ENCODE measurements around the gene EPHB6. TPM values are rescaled to one million over a fixed set of nuclear protein-coding genes. Genes with fewer than 3 reads are reported as not detected.

The EPHB6 gene
- total RNA-seq, 2 experiments from 2014 or later: 9.0 to 10.0 TPM

DNA sequence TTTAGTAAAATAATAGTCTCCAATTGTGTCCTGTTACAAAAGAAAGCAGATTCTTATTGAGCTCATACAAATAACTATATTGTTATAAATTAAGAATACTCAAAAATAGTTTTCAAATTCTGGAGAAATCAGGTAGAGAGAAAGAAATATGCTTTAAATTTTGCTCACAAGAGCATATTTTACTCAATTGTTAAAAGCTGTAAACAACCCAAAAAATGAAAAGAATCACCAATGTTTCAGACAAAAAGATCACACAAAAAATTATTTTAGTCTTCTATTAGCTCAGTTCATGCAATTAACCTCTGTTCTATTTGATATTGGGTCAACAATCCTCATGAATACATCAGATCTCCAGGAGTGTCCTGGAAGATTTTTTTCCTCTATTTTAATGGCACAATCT, 49.3 kb downstream of the EPHB6 start:
- Mint-ChIP-seq H3K27ac (no peak overlapping the region), H3K4me3 (no peak overlapping the region), H3K4me1 (no peaks in the 10 kb centered on the region), H3K27me3 (no peaks in the 10 kb centered on the region), H3K9me3 (peaks cover 1% of the 10 kb centered on the region), H3K36me3 (peaks cover 1% of the 10 kb centered on the region)
- no peak for DNase-seq

DNA sequence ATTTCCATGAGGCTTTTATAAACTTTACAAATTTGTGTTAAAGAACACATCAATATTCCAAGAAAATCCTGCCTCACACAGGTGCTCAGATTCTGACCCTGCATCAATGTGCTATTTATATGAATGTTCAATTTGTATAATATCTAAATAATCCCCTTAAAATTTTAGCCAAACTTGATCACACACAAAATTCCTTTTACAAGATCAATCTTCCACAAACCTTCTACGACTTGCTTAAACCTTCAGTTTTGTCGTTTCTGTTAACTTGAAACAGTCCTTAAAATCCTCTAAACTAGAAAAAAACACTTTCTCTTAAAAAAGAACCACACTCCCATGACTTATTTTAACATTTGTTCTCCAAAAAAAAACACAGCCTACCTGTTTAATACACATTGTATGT, 50.9 kb downstream of the EPHB6 start:
- Mint-ChIP-seq H3K27ac (no peak overlapping the region), H3K27me3 (peaks cover 3% of the 10 kb centered on the region), H3K9me3 (peaks cover 1% of the 10 kb centered on the region), H3K4me1 (no peaks in the 10 kb centered on the region), H3K4me3 (no peak overlapping the region), H3K36me3 (peaks cover 1% of the 10 kb centered on the region)
- no peak for DNase-seq

DNA sequence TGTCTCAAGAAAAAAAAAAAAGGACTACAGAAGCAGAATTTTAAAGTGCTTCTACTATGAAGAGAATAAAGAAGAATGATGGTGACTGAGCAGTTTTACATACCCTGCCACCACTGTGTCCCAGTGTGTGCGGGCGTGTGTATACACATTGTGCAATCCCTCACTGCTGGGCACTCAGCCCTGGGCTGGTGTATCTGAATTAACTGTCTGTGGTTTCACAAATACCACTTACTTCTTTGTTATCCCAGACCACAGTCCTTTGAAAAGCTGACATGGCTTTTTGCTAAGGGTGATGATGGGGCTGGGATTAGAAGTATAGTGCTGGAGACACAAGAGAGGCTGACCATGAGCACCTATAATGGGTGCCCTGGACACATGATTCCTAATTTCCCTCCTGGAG, 51.8 kb downstream of the EPHB6 start:
- DNase-seq: no peak
- H3K4me1 Mint-ChIP-seq: no peaks in the 10 kb centered on the region
- H3K27me3 Mint-ChIP-seq: peaks cover 3% of the 10 kb centered on the region
- H3K27ac Mint-ChIP-seq: no peak overlapping the region
- no peak overlapping the region for H3K4me3 Mint-ChIP-seq
- H3K36me3 Mint-ChIP-seq: peaks cover 1% of the 10 kb centered on the region
- H3K9me3 Mint-ChIP-seq: peaks cover 1% of the 10 kb centered on the region

DNA sequence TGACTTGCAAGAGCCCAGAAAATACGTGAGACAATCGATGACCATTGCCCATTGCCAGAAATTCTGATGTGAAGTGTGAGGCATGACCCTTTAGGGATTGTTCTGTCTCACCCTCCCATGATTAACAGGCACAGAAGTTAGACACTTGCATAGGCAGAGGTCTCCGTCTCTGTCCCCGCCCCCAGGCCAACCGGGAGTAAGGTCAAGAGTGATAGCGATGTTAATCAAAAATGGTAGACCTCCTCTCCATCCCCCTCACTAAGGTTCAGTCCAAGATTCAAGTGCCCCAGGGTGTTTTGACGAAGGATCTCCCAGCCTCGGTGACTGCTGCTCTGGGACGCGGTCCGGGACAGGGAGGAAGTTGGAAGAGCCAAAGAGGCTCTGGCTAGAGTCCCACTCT, 53.4 kb downstream of the EPHB6 start:
- no peaks in the 10 kb centered on the region for H3K36me3 Mint-ChIP-seq
- H3K27ac Mint-ChIP-seq: no peak overlapping the region
- H3K4me3 Mint-ChIP-seq: no peak overlapping the region
- H3K4me1 Mint-ChIP-seq: no peaks in the 10 kb centered on the region
- peaks cover 6% of the 10 kb centered on the region for H3K27me3 Mint-ChIP-seq
- peaks cover 1% of the 10 kb centered on the region for H3K9me3 Mint-ChIP-seq
- DNase-seq: no peak

DNA sequence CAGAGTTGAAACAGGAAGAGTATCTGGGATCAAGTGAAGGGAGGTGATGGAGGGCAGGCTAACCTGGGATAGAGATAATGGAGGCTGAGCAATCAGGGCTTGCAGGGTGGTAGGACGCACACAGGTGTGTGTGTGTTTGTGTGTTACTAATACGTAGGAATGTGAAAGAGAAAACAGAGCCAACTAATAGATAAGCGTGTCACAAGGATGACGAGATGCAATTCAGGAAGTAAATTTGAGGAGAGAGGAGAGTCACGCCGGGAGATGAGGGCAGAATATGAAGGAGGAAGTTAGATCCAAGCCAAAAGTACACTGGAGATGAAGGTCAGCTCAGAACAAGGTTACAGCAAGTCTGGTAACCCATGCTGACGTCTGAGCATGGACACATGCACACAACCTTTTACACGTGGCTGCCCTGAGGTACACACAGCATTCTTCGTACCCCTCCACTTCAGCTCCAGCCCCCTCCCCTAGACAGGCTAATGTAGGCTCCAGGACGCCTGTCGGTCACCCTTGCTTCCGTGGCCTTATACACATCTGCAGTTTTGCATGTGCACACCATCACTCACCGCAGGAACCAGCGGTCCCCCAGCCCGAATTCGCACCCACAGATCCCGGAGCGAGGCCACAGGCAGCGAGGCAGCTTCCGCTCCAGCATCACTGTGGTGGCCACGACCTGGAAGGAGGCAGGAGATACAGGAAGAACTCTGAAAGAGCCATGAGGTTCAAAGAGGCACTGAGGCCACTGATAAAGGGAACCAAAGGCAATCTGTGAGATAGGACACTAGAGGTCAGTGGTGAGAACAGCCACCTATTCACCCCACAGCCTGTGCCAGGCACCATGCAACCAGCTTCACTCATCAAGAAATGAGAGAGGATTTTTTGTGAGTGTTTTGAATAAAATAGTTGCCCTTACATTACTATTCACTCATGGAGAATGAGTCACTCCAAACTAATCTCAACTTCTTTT, 54.3 kb downstream of the EPHB6 start:
- H3K4me1 Mint-ChIP-seq: no peaks in the 10 kb centered on the region
- no peaks in the 10 kb centered on the region for H3K36me3 Mint-ChIP-seq
- no peak overlapping the region for H3K27ac Mint-ChIP-seq
- H3K9me3 Mint-ChIP-seq: no peaks in the 10 kb centered on the region
- H3K27me3 Mint-ChIP-seq: peaks cover 6% of the 10 kb centered on the region
- no peak overlapping the region for H3K4me3 Mint-ChIP-seq
- DNase-seq: no peak

DNA sequence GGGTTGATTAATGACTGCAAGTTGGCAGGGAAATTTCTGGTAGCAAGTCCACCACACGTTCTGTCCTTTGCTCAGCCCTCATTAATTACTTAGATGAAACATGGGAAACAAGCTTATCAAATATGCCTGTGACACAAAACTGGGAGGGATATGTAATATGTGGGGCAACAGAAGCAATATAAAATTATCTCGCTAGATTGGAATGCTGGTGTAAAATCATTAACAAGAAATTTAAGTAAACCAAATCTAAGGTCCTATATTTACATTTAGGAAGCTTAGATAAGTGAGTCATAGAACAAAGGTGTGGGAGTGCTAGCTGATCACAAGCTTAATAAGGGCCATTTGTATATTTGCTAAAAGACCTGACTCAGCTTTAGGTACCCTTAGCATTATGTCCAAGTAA, 55.2 kb downstream of the EPHB6 start:
- H3K9me3 Mint-ChIP-seq: no peaks in the 10 kb centered on the region
- DNase-seq: no peak
- H3K4me3 Mint-ChIP-seq: no peak overlapping the region
- H3K27ac Mint-ChIP-seq: no peak overlapping the region
- H3K4me1 Mint-ChIP-seq: no peaks in the 10 kb centered on the region
- H3K27me3 Mint-ChIP-seq: peaks cover 6% of the 10 kb centered on the region
- H3K36me3 Mint-ChIP-seq: no peaks in the 10 kb centered on the region

DNA sequence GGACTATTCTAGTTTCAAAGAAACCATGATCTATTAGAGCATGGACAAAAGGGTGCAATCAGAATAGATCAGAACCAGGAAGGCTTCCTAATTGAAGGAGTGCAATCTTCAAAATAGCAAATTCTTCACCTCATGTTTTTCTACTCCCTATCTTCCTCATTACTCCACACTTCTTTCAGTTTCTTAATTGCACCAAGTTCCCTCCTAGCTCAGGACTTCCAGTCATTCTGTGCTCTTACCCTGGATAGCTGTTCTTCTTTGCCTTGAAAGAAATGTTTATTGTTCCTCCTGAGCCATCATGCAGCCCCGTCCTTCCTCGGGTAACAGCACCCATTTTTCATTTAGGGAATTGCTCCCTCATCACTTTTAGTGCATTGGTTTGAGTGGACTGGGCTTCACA, 55.6 kb downstream of the EPHB6 start:
- H3K27me3 Mint-ChIP-seq: peaks cover 6% of the 10 kb centered on the region
- no peaks in the 10 kb centered on the region for H3K4me1 Mint-ChIP-seq
- H3K4me3 Mint-ChIP-seq: no peak overlapping the region
- H3K27ac Mint-ChIP-seq: no peak overlapping the region
- H3K9me3 Mint-ChIP-seq: no peaks in the 10 kb centered on the region
- no peaks in the 10 kb centered on the region for H3K36me3 Mint-ChIP-seq
- DNase-seq: no peak

DNA sequence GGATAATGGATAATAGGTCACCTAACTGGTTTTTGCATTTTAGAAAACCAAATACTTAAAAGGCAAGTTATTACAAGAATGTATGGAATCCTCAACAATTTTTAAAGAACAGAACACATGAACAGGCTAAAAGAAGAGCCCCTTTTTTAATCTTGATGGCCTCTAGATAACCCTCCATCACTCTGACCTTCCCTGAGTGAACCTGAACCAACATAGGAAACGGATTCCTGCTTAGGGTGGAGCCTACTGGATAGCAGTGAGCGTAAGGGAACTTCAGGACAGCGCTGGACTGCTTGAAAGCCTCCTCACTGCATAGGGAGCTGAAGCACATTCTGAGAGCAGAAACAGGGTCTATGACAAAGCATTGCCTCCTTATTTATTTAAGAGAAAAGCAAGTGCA, 58.2 kb downstream of the EPHB6 start:
- no peaks in the 10 kb centered on the region for H3K36me3 Mint-ChIP-seq
- peaks cover 6% of the 10 kb centered on the region for H3K27me3 Mint-ChIP-seq
- H3K4me3 Mint-ChIP-seq: no peak overlapping the region
- no peaks in the 10 kb centered on the region for H3K9me3 Mint-ChIP-seq
- no peaks in the 10 kb centered on the region for H3K4me1 Mint-ChIP-seq
- H3K27ac Mint-ChIP-seq: no peak overlapping the region
- no peak for DNase-seq

DNA sequence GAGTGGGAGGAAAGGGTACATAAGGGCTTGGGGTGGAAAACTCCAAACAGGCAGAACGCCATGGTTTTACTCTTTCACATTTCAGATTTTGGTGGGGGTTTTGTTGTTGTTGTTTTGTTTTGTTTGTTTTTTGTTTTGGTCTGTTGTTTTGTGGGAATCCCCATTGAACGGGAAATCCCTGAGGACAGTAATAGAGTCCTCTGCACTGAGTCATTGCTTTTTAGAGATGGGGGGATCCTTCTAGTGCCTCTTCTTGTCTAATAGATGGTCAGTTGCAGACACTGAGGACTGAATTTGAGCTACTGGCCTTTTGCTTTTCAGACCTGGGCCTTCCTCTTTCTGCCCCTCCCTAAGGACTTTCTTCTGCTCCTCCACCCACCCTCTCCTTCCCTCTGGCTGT, 58.7 kb downstream of the EPHB6 start:
- Mint-ChIP-seq H3K36me3 (no peaks in the 10 kb centered on the region), H3K9me3 (no peaks in the 10 kb centered on the region), H3K4me3 (no peak overlapping the region), H3K27ac (no peak overlapping the region), H3K4me1 (no peaks in the 10 kb centered on the region), H3K27me3 (peaks cover 6% of the 10 kb centered on the region)
- no peak for DNase-seq

DNA sequence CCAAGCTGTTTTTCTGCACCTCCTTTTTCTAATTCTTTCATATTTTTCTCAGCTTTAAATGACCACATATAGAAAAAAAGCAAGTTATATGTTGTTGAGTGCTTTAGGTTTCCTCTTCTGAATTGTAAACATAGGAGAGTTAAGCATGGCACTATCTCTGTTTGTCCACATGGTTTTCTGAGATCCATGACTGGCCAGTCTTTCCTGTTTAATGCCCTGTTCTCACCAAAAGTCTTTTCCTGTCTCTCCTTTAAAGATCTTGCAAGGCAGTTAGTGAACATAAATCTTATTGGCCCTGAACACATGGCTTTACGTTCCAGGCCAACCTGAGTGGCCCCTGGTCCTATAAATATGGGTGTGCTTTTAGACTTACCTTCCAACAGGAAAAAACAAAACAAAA, 59.2 kb downstream of the EPHB6 start:
- Mint-ChIP-seq H3K27me3 (peaks cover 9% of the 10 kb centered on the region), H3K27ac (no peak overlapping the region), H3K4me1 (no peaks in the 10 kb centered on the region), H3K36me3 (no peaks in the 10 kb centered on the region), H3K4me3 (no peak overlapping the region), H3K9me3 (no peaks in the 10 kb centered on the region)
- DNase-seq: no peak

DNA sequence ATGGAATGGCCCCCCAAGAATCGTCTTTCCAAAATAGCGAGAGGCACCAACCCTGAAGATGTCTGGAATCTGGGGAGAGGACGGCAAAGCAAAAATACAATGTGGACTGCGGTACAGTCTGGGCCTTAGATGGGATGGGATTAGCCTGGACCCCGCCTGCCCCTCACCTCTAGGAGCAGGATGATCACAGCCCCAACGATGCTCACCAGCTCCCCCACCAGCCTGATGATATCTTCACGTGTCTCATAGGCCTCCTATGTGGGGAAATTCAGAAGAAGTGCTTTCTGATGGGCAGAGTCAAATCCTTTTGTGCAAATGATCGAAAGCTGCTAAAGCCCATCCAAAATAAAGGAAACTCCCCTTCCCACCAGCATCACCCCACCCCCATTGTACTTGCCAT, 60.4 kb downstream of the EPHB6 start:
- Mint-ChIP-seq H3K4me3 (no peak overlapping the region), H3K36me3 (no peaks in the 10 kb centered on the region), H3K4me1 (no peaks in the 10 kb centered on the region), H3K27ac (no peak overlapping the region), H3K9me3 (no peaks in the 10 kb centered on the region), H3K27me3 (peaks cover 7% of the 10 kb centered on the region)
- DNase-seq: no peak

DNA sequence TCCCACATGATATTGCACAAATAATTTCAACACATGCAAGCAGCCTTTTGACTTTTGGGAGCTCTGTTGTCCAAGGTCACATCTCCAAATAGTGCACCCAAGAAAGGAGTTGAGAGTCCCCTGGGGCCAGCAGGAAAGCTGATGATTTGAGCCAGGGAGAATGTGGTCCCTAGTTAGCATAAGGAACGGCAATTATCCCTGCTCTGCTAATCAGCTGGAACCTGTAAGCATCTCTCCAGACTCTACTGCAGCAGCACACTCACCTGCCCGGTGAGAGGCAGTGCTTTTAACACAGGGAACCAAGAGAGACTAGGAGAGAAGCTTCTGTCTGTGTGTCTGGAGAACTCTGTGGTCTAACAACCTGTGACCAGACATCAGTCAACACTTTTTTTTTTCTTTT, 61.6 kb downstream of the EPHB6 start:
- Mint-ChIP-seq H3K4me3 (no peak overlapping the region), H3K9me3 (no peaks in the 10 kb centered on the region), H3K27ac (no peak overlapping the region), H3K27me3 (peaks cover 7% of the 10 kb centered on the region), H3K36me3 (no peaks in the 10 kb centered on the region), H3K4me1 (no peaks in the 10 kb centered on the region)
- DNase-seq: no peak

DNA sequence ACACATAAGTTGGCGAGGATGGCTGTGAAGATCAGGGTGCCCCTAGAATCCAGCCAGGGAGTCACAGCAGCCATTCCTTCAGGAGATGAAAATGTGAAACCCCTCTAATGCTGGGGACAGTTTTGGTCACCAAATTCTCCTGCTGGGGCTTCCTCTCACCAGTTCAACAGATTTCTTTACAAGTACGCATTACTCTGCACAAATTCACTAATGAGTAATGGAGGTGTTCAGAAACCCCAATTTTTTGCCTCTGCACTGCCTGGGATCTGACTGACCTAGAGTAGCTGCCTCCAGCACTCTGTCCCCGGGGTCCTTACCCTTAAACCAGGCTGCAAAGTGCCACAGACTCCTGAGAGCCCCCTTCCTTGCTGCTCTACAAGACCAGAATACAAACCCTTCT, 62.6 kb downstream of the EPHB6 start:
- no peaks in the 10 kb centered on the region for H3K9me3 Mint-ChIP-seq
- H3K4me3 Mint-ChIP-seq: no peak overlapping the region
- DNase-seq: no peak
- H3K36me3 Mint-ChIP-seq: no peaks in the 10 kb centered on the region
- H3K27ac Mint-ChIP-seq: no peak overlapping the region
- H3K27me3 Mint-ChIP-seq: peaks cover 5% of the 10 kb centered on the region
- H3K4me1 Mint-ChIP-seq: no peaks in the 10 kb centered on the region

DNA sequence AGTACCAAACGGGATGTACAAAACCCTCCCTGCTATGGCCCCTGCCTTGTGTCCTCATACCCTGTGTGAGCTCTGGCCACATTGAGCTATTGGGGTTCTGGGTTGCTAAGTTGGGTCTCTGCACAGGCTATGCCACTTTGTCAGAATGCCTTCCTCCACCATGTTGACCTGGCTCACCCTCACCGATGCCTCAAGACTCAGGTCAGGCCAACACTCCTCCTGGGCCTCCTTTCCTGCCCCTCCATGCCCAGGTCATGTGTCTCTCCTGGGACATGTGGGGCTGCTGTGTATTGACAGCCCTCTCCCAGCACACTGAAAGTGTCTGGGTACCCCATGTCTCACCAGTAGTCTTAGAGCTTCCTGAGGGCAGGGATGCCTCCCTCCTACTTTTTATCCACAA, 64.0 kb downstream of the EPHB6 start:
- Mint-ChIP-seq H3K4me1 (no peaks in the 10 kb centered on the region), H3K27ac (no peak overlapping the region), H3K27me3 (peaks cover 5% of the 10 kb centered on the region), H3K9me3 (no peaks in the 10 kb centered on the region), H3K36me3 (no peaks in the 10 kb centered on the region), H3K4me3 (no peak overlapping the region)
- DNase-seq: no peak

DNA sequence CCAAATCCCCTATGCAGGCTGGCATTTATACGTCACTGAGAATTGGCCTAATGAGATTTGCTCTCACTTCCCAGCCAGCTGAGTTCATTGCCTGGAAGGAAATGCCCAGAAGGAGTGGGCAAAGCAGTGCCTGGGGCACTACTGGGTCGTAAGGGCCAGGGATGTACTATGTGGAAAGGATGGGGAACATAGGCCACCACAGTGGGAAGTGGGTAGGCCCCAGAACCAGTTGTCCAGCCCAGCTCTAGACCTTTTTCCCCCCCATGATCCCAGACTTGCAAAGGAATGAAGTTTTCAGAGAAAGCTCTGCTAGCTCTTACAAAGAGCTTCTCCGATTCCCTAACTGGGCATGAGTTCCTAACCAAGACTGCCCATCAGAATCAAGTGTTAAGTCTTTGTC, 64.8 kb downstream of the EPHB6 start:
- Mint-ChIP-seq H3K4me1 (no peaks in the 10 kb centered on the region), H3K27ac (no peak overlapping the region), H3K9me3 (no peaks in the 10 kb centered on the region), H3K36me3 (no peaks in the 10 kb centered on the region), H3K4me3 (no peak overlapping the region), H3K27me3 (peaks cover 5% of the 10 kb centered on the region)
- no peak for DNase-seq
